Ovary (tissue), 3 donors: ENCODE measurements around the gene INSR.

Experiments used
- EP300 ChIP-seq: sonication (generic); formaldehyde crosslinking; IDR thresholded peaks from one replicate; pipeline ENCODE4 v1.6.1; 2017; ENCODE audit warnings: antibody characterized with exemption
- TF ChIP-seq, protein P1 (sequence below), 3 donors: fragments of 450-650 bp in 2 of 3; fragments of 200-600 bp in 1 of 3; IDR thresholded peaks; one replicate each; pipeline versions ENCODE4 v1.5.1 to v1.8.0; 2016 to 2022; ENCODE audit warnings: antibody characterized with exemption in 3 of 3, mild to moderate bottlenecking in 1 of 3
- donor health status: DM: no; HTN: no; CAD: no.

DNA sequence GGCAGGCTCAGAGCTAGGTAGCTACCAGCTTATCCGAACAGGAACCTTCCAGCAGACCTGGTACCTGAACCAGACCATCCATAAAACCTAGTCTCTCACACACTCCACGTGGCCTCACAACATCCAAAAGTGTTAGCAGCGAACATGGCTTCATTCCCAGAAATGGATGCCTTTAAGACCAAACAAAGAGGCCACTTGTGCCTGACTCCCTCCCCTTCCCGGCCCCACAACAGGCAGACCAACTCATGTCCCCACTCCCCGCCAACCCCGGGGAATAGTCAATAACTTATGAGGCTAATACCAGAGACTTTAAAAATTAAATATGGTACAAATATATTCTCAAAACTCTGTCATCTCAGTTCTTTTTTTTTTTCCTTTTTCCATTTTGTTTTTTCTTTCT is 178.5 kb downstream of the INSR start:
- TF ChIP-seq, protein P1, sequence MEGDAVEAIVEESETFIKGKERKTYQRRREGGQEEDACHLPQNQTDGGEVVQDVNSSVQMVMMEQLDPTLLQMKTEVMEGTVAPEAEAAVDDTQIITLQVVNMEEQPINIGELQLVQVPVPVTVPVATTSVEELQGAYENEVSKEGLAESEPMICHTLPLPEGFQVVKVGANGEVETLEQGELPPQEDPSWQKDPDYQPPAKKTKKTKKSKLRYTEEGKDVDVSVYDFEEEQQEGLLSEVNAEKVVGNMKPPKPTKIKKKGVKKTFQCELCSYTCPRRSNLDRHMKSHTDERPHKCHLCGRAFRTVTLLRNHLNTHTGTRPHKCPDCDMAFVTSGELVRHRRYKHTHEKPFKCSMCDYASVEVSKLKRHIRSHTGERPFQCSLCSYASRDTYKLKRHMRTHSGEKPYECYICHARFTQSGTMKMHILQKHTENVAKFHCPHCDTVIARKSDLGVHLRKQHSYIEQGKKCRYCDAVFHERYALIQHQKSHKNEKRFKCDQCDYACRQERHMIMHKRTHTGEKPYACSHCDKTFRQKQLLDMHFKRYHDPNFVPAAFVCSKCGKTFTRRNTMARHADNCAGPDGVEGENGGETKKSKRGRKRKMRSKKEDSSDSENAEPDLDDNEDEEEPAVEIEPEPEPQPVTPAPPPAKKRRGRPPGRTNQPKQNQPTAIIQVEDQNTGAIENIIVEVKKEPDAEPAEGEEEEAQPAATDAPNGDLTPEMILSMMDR (IDR thresholded peaks at IDR 0.05) = no peak
- no peak for TF ChIP-seq EP300
